ENCODE measurements around the gene NR1I3.

GRCh38 chr1:161265305-161265704 is 27.3 kb upstream of the NR1I3 start:
- TF ChIP-seq ARNT (IDR thresholded peaks at IDR 0.05) (no peak), POLR2AphosphoS5 (IDR thresholded peaks at IDR 0.05; ENCODE audit: low read depth, low read length) (no peak), MBD4 (IDR thresholded peaks at IDR 0.05; ENCODE audit: borderline replicate concordance, low read length) (no peak), ZBTB39 (CRISPR knock-in tag; IDR thresholded peaks at IDR 0.05) (no peak), ZFP37 (CRISPR knock-in tag; IDR thresholded peaks at IDR 0.05; ENCODE audit: borderline replicate concordance) (no peak), NR2F1 (CRISPR knock-in tag; IDR thresholded peaks at IDR 0.05) (no peak), CTCF (CRISPR knock-in tag; IDR thresholded peaks at IDR 0.05) (no peak), HMGXB4 (CRISPR knock-in tag; IDR thresholded peaks at IDR 0.05; ENCODE audit: borderline replicate concordance in 1 of 2, low read depth in 1 of 2) (no peak), NFYC (CRISPR knock-in tag; IDR thresholded peaks at IDR 0.05) (no peak)
